Measurements from ENCODE around the gene AKAP7.

DNA sequence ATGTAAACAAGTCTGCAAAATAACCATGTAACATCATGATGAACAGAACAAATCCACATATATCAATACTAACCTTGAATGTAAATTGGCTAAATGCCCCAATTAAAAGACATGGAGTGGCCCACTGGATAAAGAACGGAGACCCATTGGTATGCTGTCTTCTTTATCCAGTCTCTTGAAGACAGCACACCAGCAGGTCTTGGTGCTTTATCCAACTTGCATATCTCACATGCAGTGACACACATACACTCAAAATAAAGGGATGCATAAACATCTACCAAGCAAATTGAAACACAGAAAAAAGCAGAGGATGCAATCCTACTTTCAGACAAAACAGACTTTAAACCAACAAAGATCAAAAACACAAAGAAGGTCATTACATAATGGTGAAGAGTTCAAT, 41.9 kb upstream of the AKAP7 start:
- TF ChIP-seq POLR2A (IDR thresholded peaks at IDR 0.05) = no peak
- TF ChIP-seq, protein P1, sequence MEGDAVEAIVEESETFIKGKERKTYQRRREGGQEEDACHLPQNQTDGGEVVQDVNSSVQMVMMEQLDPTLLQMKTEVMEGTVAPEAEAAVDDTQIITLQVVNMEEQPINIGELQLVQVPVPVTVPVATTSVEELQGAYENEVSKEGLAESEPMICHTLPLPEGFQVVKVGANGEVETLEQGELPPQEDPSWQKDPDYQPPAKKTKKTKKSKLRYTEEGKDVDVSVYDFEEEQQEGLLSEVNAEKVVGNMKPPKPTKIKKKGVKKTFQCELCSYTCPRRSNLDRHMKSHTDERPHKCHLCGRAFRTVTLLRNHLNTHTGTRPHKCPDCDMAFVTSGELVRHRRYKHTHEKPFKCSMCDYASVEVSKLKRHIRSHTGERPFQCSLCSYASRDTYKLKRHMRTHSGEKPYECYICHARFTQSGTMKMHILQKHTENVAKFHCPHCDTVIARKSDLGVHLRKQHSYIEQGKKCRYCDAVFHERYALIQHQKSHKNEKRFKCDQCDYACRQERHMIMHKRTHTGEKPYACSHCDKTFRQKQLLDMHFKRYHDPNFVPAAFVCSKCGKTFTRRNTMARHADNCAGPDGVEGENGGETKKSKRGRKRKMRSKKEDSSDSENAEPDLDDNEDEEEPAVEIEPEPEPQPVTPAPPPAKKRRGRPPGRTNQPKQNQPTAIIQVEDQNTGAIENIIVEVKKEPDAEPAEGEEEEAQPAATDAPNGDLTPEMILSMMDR (IDR thresholded peaks at IDR 0.05) = no peak

All from gastroesophageal sphincter (tissue), 3 donors.